Caki2 (cell line): Measurements from ENCODE around the gene ABCA13. TPM values are rescaled to one million over a fixed set of nuclear protein-coding genes. Genes with fewer than 3 reads are reported as not detected.

Experiments used
- total RNA-seq: library from RNA; depleted of rRNA; stranded (reverse); fragments of >200 nt; shearing (Covaris generic); gene quantifications from 2 replicates; pipeline ENCODE4 v1.2.3, GENCODE V29; 2014; ENCODE audit warnings: low replicate concordance; rRNA removed

Gene ABCA13
- total RNA-seq, 1 experiment from 2014 or later, result 6.3 TPM

Other genes with a start within 250 kb of the ABCA13 start
- not detected in 2 replicates for gene PKD1L1, start 223.0 kb upstream of the ABCA13 start, total RNA-seq
- 5.1 and 8.7 TPM in 2 replicates for gene HUS1, start 191.8 kb upstream of the ABCA13 start, total RNA-seq
- not detected in 2 replicates for gene SUN3, start 142.4 kb upstream of the ABCA13 start, total RNA-seq
- 0.26 and 1.6 TPM in 2 replicates for gene C7orf57, start 135.9 kb upstream of the ABCA13 start, total RNA-seq
- gene UPP1, start 82.2 kb upstream of the ABCA13 start, total RNA-seq, result 163 and 175 TPM in 2 replicates